GM19438 (cell line): ENCODE measurements around the gene CLEC3B.
"Not testable (repeated sequence)": the region's sequence is repeated elsewhere in the genome, so short reads cannot be mapped to it uniquely, and the experiment has no call there.

Source experiments
- ATAC-seq: cut with Tn5 transposase; IDR thresholded peaks from one replicate; pipeline ENCODE4 v1.9.1; 2021; ENCODE audit warnings: low read depth; ENCODE audit not compliant: unreplicated experiment

CLEC3B gene, protein sequence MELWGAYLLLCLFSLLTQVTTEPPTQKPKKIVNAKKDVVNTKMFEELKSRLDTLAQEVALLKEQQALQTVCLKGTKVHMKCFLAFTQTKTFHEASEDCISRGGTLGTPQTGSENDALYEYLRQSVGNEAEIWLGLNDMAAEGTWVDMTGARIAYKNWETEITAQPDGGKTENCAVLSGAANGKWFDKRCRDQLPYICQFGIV

GRCh38 chr3:45026038-45026437 is at the start of gene CLEC3B:
TSS of gene CLEC3B (plus strand) at chr3:45026303. CDS start at chr3:45026363, 60 bp downstream.
- ATAC-seq = no peak

GRCh38 chr3:44981220-44981619 is 44.9 kb upstream of the CLEC3B start:
- no peak for ATAC-seq

DNA sequence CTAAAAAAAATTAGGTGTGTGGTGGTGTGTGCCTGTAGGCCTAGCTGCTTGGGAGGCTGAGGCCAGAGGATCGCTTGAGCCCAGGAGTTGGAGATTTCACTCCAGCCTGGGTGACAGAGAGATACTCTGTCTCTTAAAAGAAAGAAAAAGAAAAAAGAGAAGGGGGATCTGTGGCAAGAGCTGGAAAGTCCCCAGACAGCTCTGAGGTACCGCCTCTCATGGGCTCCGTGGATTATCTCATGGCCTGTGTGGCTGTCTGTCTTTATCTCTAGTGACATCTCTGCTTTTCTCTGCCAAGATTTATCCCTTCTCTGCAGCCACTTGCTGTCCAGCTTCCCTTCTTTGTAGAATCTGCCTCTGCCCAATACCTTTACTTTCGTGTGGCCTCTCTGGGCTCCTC is 44.4 kb upstream of the CLEC3B start:
- no peak for ATAC-seq

DNA sequence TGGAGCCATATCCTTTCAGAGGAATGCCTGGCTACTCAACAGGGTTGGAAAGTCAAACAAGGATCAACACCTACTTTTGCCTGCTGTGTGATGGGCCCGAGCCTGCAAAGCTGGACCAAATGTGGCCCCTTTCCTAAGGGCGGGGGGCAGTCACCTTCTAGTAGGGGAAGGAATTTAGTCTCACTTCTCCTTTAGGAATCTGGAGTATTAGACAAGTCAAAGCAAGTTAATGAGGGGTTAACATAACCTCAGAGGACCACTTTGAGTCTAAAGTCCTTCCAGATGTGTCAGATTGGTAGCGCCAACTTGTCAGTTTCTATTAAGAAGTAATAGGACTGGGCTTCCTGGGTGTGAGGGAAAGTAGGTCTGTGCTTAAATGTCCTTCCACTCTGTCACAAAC is 43.3 kb upstream of the CLEC3B start:
- ATAC-seq = no peak

DNA sequence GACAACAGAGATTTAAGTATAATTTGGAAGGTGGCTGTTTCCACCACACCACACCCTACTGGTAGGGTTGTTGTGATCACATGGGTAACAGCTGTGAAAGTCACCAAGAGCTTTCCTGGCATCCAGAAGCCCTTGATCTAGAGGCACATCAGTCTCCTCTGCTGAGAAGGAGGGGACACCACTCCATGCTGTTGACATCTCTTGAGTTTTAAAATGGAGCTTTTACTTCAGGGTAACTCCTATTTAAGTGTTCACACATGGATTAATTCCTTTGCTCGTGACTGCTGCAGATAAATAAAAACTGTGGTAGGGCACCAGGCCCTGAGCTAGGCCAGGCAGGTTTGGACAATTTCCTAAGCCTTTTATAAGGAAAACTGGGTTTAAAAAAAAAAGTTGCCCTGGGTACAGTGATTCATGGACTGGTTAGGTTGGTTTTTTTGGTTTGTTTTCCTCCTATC is 42.6 kb upstream of the CLEC3B start:
- no peak for ATAC-seq

DNA sequence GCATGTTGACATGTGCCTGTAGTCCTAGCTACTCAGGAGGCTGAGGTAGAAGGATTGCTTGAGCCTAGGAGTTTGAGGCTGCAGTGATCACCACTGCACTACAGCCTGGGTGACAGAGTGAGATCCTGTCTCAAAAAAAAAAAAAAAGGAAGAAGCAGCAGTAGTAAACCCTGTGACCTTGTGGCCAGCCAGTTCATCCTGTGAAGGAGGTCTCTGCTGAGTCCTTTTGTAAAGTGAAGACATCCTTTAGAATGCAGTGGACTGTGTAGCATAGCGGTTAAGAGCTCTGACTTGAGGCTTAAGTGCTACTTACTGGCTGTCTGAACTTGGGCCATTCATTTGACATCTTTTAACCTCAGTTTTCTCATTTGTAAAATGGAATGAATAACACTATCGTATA is 41.8 kb upstream of the CLEC3B start:
- ATAC-seq = no peak

DNA sequence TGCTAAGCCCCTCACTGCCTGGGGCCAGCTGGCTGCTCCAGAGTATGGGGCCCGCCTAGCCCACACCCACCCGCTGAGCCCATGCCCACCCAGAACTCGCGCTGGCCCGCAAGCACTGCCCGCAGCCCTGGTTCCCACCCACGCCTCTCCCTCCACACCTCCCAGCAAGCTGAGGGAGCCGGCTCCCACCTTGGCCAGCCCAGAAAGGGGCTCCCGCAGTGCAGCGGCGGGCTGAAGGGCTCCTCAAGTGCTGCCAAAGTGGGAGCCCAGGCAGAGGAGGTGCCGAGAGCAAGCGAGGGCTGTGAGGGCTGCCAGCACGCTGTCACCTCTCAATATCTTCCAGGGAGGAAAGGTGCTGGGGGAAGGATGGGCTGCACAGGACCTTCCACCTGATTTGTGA is 39.8 kb upstream of the CLEC3B start:
- not testable (repeated sequence) for ATAC-seq

- no peak for ATAC-seq
These were observed 38.8 kb upstream of the CLEC3B start for GRCh38 chr3:44987332-44987731.

DNA sequence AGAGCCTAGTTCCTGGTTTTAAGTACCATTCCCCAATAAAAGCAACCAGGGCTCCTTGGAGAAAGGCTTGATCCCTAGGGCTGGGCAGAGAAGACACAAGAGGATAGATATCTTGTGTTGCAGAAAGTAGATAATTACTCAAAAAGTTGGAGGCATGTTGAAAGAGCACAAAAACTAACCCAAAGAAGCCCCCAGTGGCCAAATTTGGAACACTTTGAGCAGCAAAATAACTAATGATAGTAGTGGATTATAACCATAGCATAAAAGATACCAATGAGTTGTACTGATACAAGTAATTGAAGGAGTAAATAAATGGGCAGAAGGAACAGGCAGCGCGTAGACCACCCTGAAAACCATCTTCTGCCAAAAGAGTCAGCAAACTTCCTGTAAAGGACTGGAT is 38.0 kb upstream of the CLEC3B start:
- ATAC-seq = no peak

DNA sequence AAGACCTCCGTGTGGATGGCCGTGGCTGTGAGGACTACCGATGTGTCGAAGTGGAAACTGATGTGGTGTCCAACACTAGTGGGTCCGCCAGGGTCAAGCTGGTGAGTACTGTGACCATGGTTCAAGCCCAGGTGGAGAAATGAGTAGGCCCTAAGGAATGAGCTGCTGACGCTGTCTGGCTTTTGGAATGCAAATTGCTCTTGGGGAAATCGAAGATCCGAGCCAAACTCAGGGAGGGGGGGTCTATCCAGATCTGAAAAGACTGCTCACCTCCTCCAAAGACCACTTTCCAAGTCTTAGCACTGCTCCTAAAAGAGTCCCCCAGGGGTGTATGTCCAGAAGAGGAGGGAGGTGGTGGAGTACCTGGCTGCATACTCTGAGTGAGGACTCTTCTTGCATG is 37.0 kb upstream of the CLEC3B start:
- no peak for ATAC-seq

DNA sequence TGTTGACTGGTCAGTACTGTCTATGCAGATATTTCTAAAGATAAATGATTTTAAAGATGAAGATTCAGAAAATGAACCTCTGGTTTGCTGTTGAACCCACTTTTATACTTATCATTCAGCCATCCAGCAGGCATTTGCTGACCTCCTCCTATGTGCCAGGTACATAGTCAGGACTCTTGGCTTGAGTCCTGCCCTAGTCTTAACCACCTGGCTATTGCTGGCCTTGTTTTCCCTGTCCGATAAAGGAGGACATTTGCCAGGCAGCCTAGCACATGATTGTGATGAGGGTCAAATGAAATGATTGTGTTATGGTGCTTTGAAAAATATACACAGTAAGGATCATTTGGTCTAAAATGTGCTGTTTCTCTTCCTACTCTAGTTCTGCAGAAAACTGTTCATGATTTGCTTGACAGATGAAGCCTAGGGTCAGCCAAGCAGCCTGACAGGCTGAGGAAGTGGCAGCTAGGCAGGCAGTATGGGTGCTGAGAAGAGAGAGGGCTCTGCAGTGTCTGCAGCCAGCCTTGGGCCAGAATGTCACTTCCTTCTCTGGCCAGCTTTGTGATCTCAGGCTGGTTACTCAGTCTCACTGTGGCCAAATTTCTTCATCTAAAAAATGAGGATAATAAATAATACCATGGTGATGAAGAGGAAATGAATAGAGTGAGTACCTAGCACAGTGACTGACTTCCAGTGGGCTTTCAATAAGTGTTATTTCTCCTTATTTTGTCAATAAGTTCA is 36.3 kb upstream of the CLEC3B start:
- no peak for ATAC-seq

GRCh38 chr3:44991326-44991725 is 34.8 kb upstream of the CLEC3B start:
- ATAC-seq = no peak

GRCh38 chr3:44992555-44993470 is 33.3 kb upstream of the CLEC3B start:
- ATAC-seq = no peak

DNA sequence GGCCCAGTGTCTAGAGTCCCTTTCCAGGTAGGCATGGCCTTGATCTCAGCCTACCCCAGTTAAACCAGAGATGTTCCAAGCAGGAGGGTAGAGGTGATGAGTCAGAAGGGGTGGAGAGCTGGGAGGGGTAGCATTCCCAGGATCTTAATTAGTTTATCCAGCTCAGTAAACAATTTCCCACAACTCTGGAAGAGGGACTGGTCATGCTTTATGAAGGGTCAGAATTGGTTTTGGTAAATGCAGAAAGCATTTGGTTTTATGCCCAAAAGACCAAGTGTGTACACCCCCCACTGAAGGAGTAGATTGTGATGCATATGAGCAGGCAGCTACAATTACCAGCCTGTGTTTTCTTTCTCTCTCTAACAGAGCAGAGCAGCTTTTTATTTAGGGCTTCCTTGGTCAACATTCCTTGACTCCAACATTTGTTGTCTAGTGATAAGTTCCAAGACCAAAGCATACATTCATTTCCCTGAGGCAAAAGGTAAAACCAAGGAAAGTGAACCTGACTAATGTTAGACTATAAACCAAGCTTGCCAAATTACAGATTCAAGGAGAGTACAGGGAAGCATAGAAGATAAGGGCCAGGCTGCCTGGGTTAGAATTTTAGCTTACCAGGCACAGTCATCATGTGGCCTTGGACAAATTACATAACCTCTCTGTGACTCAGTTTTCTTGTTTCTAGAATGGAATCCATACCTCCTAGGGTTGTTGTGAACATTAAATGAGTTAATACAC is 32.5 kb upstream of the CLEC3B start:
- no peak for ATAC-seq

DNA sequence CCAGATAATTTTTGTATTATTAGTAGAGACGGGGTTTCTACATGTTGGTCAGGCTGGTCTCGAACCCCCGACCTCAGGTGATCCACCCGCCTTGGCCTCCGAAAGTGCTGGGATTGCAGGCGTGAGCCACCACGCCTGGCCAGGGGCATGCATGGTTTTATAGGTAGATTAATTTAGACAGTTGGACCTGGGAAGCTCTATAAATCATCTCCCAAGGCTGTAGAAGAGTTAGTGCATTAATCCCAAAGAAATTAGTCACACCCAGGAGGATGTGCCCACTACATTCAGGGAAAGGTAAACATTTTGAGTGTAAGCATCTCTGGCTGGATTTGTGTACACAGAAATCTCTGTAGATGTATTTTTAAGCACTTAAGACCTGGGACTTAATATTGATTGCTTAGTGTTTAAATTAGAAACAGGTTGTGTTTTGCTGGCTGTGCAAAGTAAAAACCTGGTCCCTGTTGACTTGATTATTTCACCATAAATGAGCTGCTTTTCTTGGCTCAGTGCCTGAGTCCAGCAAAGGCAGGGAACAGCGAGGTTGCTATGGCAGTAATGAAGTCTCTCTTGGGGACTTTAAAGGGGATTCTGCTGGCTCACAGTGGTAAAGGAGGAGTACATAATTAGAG is 30.8 kb upstream of the CLEC3B start:
- no peak for ATAC-seq

GRCh38 chr3:44996556-44996969 is 29.5 kb upstream of the CLEC3B start:
- no peak for ATAC-seq

GRCh38 chr3:44999782-45000181 is 26.3 kb upstream of the CLEC3B start:
- ATAC-seq = no peak

- no peak for ATAC-seq
These were observed 25.3 kb upstream of the CLEC3B start for GRCh38 chr3:45000823-45001222.

- ATAC-seq = no peak
These were observed 24.4 kb upstream of the CLEC3B start for GRCh38 chr3:45001738-45002137.

DNA sequence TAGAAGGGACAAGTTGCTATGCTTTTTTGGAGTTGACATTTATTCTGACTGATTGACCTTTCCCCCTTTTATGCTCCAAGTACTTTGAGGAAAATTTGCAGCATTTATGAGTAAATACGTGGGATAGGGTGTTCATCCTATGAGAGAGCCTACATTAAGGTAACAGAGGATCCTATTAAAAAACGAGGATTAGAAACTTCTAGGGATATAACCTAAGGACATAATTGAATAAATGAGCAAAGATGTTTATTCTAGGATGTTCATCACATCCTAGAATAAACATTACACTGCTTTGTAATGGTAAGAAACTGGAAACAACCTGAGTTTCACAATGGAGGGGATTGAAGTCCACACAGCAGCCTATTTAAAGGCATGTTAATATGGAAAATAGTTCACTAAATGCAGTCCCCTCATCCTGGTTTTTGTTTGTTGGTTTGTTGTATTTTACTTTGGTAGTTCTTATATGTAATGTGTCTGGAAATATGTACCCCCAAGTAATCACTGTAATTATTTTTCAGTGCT is 23.9 kb upstream of the CLEC3B start:
- ATAC-seq = no peak
